Cardiac fibroblast (primary cell): ENCODE measurements around the gene ACOX2.

ENCODE experiments used
- DNase-seq, 2 donors: peaks; one replicate each; pipeline versions ENCODE4 v3.0.0 to v3.0.0-alpha.2; 2010; ENCODE audit warnings: low read depth in 2 of 2
- H3K4me3 ChIP-seq, 2 donors: replicated peaks in 1 of 2; 1 replicate in 1 of 2; 2 replicates in 1 of 2; pipeline ENCODE4 v1.5.1; 2011; ENCODE audit warnings: low read depth in 2 of 2, low read length in 2 of 2, mild to moderate bottlenecking in 2 of 2, moderate library complexity in 1 of 2
- TF ChIP-seq, protein P1 (sequence below): IDR thresholded peaks from one replicate; pipeline ENCODE4 v1.5.1; 2011; ENCODE audit warnings: low read depth, mild to moderate bottlenecking, low read length, inconsistent platforms

ACOX2 gene

DNA sequence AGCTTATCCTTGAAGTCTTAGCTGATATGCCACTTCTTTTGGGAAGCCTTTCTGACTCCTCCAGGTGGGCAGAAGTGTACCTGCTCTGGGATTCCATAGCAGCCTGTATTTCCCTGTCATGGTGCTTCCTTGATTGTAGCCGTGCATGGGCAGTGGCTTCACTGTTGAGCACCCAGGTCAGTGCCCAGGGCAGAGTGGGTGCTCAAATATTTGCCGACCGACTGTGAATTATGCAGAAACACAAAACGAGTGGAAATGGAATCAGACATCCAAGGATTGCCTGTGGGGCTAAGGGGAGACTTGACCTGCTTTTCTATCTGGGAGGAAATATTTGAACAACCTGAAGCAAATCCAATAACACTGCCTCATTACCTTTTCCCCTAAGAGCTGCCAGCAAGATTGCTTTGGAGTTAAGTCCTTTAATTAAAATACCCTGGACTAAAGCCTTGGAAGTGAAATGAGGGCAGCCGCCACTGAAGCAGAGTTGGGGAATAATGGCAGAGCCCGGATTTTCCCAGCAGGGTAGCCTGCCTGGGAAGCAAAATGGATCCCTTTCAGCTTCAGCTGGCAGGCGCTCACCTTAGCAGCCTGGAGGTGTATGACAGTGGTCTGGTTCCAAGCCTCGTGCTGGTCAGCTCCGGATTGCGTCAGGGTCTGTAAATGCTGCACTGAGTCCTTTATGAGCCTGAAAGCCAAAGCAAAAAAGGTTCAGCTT lies 14.9 kb downstream of the ACOX2 start:
- no peak for DNase-seq
- TF ChIP-seq, protein P1, sequence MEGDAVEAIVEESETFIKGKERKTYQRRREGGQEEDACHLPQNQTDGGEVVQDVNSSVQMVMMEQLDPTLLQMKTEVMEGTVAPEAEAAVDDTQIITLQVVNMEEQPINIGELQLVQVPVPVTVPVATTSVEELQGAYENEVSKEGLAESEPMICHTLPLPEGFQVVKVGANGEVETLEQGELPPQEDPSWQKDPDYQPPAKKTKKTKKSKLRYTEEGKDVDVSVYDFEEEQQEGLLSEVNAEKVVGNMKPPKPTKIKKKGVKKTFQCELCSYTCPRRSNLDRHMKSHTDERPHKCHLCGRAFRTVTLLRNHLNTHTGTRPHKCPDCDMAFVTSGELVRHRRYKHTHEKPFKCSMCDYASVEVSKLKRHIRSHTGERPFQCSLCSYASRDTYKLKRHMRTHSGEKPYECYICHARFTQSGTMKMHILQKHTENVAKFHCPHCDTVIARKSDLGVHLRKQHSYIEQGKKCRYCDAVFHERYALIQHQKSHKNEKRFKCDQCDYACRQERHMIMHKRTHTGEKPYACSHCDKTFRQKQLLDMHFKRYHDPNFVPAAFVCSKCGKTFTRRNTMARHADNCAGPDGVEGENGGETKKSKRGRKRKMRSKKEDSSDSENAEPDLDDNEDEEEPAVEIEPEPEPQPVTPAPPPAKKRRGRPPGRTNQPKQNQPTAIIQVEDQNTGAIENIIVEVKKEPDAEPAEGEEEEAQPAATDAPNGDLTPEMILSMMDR = no peak
- H3K4me3 ChIP-seq = no peak overlapping the region

DNA sequence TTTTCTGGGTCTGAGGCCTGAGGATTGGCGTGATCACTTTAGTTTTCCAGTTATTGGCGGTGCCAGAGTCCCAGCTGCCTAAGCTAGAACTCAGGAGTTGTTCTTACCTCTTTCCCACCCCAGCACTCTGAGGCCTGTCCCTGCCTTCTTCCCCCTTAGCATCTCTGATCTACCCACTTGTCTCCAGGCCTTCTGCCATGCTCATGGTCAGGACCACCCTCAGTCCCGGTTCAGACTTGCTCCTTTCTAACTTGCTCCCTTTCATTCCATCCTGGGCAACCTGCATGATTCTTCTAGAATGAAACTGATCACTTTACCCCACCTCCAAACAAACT lies 15.7 kb downstream of the ACOX2 start:
- H3K4me3 ChIP-seq = no peak overlapping the region
- DNase-seq = no peak

DNA sequence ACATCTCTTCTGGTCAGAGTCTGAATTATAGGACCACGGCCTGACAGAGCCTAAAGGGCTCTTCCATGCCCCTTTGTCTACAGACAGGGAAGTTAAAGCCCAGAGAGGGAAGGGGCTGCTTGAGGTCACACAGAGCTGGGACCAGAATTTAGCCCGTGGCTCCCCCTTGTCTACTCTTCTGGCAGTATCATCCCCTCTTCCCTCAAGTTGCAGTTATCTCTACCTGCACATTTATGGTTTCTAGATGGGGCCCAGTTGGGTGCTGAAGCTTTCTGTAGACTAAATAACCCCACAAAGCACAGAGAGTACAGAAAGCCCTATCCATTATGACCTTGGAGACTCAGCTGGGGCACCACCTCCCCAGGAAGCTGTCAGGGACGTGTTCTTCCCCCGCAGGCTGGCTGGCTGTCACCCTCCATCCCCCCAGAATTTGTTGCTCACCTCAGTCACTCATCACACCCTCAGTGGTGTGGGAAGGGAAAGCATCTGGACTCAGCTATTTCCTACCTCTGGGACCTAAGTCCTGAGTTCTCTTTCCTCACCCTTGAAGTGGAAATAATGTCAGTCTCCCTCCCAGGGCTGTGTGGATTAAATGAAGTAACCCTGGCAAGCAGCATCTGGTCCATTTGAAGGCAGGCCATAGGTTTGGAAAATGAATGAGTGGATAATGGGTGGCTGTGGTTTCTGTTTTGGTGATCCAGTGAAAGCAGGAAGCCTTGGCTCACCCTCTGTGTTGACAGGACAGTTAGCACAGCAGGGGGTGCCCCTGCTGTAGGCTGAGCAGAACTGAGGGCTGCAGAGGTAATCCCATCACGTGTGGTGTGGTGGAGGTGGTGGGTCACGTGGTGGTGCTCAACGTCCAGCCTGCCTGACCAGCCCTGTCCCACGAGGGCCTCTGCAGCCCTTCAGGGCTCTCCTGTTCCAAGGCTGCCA lies 16.3 kb downstream of the ACOX2 start:
- TF ChIP-seq, protein P1 = no peak
- no peak overlapping the region for H3K4me3 ChIP-seq
- DNase-seq = peak in 1 of 2 donors; percentile 14

More for the DNA sequence above, 15.7 kb downstream of the ACOX2 start:
- TF ChIP-seq, protein P1 = no peak

DNA sequence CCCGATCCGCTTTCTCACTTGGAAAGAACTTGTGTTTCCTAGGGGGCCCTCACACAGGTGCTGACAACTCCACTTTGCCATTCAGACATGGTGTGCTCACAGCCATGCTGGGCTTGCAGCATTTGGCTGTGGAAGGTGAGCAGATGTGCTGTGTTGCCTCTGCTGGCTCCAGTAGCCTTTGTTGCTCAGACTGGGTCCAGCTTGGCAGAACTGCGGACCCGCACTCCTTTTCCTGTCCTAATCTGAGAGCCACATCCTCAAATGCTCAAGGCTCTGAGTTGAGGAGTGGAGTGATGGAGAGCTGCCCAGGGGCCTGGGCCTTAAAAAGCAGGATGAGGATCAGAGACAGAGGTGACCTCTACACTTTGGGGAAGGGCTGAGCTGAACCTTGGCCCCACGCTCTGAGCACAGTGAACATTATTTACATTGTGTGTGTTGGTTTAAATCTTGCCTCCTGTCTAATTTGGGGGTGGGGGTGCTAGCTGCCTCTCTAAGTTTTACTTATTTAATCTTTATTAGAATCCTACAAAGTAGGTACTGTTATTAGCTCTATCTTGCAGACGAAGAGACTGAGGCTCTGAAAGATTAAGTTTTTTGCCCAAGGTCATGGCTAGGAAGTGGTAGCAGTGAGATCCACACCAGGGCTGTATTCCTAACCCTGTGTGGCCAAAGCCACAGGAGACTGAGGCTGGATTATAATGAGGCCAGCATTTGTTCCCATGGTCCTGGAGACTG lies 17.2 kb downstream of the ACOX2 start:
- TF ChIP-seq, protein P1 = no peak
- H3K4me3 ChIP-seq = no peak overlapping the region
- DNase-seq = no peak

DNA sequence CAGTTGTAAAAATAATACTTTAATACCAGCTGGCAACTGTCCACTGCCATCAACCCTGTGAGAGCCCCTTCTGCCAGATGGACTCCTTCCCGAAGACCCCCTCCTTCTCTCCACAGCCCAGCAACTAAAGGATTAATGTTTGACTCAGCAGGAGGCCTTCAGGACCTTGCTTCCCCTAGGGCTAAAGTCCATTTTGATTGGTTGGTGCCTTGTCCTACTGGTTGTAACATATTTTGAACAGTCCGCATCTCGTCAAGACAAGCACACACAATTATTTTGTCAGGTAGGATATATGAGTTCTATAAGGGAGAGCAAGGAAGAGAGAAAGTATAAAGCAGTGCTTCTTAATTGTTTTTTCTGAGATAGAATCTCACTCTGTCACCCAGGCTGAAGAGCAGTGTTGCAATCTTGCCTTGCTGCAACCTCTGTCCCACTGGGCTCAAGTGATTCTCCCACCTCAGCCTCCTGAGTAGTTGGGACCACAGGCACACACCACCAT lies 18.6 kb downstream of the ACOX2 start:
- H3K4me3 ChIP-seq = no peak overlapping the region
- TF ChIP-seq, protein P1 = no peak
- no peak for DNase-seq

DNA sequence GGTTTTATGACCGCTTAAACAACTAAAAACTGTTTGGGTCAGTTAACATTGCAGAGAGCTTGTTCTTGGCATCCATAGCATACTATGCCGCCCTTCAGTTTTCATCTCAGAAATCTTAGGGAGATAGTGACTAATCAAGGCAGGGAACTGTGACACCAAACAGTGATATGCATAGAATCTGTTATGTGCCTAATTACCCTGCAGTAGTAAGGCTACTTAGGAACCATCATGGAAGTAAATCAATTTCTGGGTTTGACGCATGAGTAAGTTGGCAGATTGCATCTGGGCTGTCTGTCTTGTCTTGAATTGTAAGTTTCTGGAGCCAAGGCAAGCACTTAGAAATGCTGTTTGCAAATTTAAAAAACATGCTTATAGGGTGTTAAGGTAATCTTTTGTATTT lies 22.6 kb downstream of the ACOX2 start:
- DNase-seq = no peak
- TF ChIP-seq, protein P1 = no peak
- no peak overlapping the region for H3K4me3 ChIP-seq
